Measurements from ENCODE around the gene CCNJL.

The CCNJL gene

DNA sequence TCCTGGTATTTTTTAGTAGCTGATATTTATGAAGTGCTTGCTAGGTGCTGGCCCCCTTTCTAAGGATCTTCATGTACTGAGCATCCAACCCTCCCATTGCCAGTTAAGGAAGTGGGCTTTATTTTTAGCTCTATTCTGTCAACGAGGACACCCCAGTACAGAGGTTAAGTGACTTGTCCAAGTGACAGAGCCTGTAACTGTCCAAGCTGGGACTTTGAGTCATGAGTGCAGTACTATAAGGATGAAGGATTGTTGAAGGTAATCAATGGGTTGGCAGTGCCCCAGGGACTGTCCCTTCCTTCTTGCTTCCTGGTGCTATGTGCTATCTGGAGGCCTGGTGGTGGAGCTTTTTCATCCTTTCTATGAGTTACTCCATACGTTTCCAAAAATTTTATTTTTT lies 101.0 kb downstream of the CCNJL start:
- DNase-seq = no peak

DNA sequence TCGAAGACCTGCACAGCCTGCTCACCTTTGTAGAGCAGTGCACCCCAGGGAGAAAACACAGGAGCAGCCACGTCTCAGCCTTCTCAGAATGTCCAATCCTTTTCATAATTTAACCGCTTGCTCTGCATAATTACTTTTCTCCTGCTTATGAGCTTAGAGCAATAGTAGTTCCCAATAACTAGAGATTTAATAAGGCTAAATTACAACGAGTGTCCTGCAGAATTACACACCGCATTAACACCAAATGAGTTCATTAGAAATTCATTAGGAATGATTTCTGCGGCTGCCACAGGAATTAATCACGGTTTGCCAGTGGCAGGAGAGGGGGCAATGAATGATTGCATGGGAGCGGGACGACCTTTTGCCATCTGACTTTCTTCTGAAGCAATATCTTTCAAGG lies 101.8 kb downstream of the CCNJL start:
- DNase-seq = no peak

DNA sequence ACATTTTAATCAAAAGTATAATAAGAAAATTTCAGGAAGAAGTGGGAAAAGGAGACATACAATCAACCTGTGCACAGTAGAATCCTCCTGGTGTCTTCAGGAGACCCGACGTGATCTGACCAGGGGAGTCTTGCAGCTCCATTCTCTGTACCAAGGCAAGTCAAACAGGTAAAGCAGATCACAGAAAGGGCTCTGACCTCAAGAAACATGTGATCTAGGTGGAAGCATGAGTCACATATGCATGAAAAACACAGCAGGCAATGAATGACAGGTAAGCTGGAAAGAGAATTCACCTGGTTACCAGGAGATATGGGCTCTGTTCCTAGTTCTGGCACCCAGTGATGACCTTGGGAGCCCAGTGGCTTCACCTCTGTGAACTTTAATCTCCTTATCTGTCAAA lies 102.4 kb downstream of the CCNJL start:
- no peak for DNase-seq

DNA sequence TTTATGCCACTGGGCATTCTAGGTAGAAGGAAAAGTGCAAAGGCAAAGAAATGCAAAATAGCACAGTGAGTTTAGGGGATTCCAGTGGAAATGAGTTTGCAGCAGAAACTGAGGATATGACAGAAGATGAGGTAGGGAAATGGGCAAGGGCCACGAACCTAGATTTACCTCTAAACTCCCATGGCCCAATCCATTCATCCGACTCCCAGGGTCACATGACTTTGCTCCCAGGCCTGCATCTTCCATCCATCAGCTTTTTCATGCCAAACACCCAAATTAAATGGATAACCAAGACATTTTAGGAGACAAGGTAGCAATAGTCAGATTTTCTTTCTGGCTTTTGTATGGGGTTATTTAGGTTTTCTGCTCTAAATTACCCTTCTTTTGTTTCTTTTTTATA lies 105.3 kb downstream of the CCNJL start:
- DNase-seq = no peak

Measured in CD4-positive, alpha-beta T cell treated with Interleukin-4 for 4 hours (primary cell).